ENCODE measurements around the gene CDC16. TPM values are rescaled to one million over a fixed set of nuclear protein-coding genes. Genes with fewer than 3 reads are reported as not detected.
A peak's percentile ranks its signal among the peaks of the same experiment; 100 is the strongest.

CDC16 gene
- total and polyA plus RNA-seq, 7 experiments from 2014 or later: 20.1 to 108 (median 78.3) TPM

- no peak for DNase-seq
- Mint-ChIP-seq H3K4me3 (peak overlapping the region in 4 of 10 donors; percentile 24 to 74 (median 64)), H3K9me3 (peaks cover 0 to 4% (median 0%) of the 10 kb centered on the region in 11 donors), H3K27ac (peak overlapping the region in 8 of 9 donors; percentile 82 to 96 (median 90)), H3K27me3 (peaks cover 0 to 20% (median 0%) of the 10 kb centered on the region in 5 donors), H3K4me1 (peaks cover 49 to 76% (median 65%) of the 10 kb centered on the region in 7 donors), H3K36me3 (peaks cover 0 to 2% (median 0%) of the 10 kb centered on the region in 5 donors)
- H3K27ac ChIP-seq (ENCODE audit: low read depth, low read length): no peak overlapping the region
- ATAC-seq: no peak
- H3K9me3 ChIP-seq (ENCODE audit: control insufficient read depth in 2 of 3, low read length in 3 of 3): no peaks in the 10 kb centered on the region
- ChIA-PET POLR2A (interaction anchor here (0.6 to 3.9 kb wide), 9 partner anchors 11 to 261 kb away, joined by 3 to 29 read pairs (median 6); no protein-coding TSS in a partner anchor), CTCF (interaction anchor here (0.6 to 1.4 kb wide), 5 partner anchors 54 to 187 kb away, joined by 3 read pairs; no protein-coding TSS in a partner anchor)
- H3K27me3 ChIP-seq (ENCODE audit: control insufficient read depth in 2 of 2, insufficient read depth in 2 of 2, low read length in 2 of 2): no peaks in the 10 kb centered on the region
- intact Hi-C loops (cut with micrococcal nuclease): no loop called here
- H3K36me3 ChIP-seq (ENCODE audit: control insufficient read depth in 2 of 3, insufficient read depth in 3 of 3, low read length in 3 of 3): no peaks in the 10 kb centered on the region
- peaks cover 19 to 64% of the 10 kb centered on the region in 2 donors for H3K4me1 ChIP-seq (ENCODE audit: control insufficient read depth in 2 of 2, insufficient read depth in 2 of 2, low read length in 2 of 2)
- no peak overlapping the region for H3K4me3 ChIP-seq (ENCODE audit: low read length)
Observed at GRCh38 chr13:114224201-114224600, 10.5 kb upstream of the CDC16 start.

GRCh38 chr13:114225610-114226009, 9.1 kb upstream of the CDC16 start:
- H3K36me3 Mint-ChIP-seq: peaks cover 0 to 2% (median 0%) of the 10 kb centered on the region in 5 donors
- Histone ChIP-seq H3K4me1 (ENCODE audit: control insufficient read depth in 2 of 2, insufficient read depth in 2 of 2, low read length in 2 of 2) (peaks cover 17 to 50% of the 10 kb centered on the region in 2 donors), H3K36me3 (ENCODE audit: control insufficient read depth in 2 of 3, insufficient read depth in 3 of 3, low read length in 3 of 3) (no peaks in the 10 kb centered on the region), H3K9me3 (ENCODE audit: control insufficient read depth in 2 of 3, low read length in 3 of 3) (no peaks in the 10 kb centered on the region), H3K27ac (ENCODE audit: low read depth, low read length) (peak overlapping the region; percentile 47), H3K27me3 (ENCODE audit: control insufficient read depth in 2 of 2, insufficient read depth in 2 of 2, low read length in 2 of 2) (no peaks in the 10 kb centered on the region), H3K4me3 (ENCODE audit: low read length) (peak overlapping the region; percentile 11)
- POLR2A ChIA-PET: interaction anchor here (0.8 to 1.8 kb wide), 14 partner anchors 30 to 158 kb away, joined by 3 to 17 read pairs (median 5); partner anchors contain the start of gene UPF3A
- peaks cover 45 to 62% (median 51%) of the 10 kb centered on the region in 7 donors for H3K4me1 Mint-ChIP-seq
- ATAC-seq: no peak
- peak overlapping the region in 7 of 10 donors; percentile 48 to 74 (median 59) for H3K4me3 Mint-ChIP-seq
- H3K27ac Mint-ChIP-seq: peak overlapping the region; percentile 13 to 95 (median 90)
- peaks cover 0 to 4% (median 0%) of the 10 kb centered on the region in 11 donors for H3K9me3 Mint-ChIP-seq
- DNase-seq: peak in 6 of 9 donors; percentile 26 to 50 (median 34)
- peaks cover 0 to 31% (median 4%) of the 10 kb centered on the region in 5 donors for H3K27me3 Mint-ChIP-seq
- CTCF ChIA-PET: interaction anchor here (0.5 to 1.9 kb wide), 21 partner anchors 10 to 411 kb away, joined by 3 to 13 read pairs (median 5); no protein-coding TSS in a partner anchor
- intact Hi-C loops (cut with micrococcal nuclease): loop anchor here (1.0 to 5.0 kb wide), 10 partner anchors 77 to 408 kb away; no protein-coding TSS in a partner anchor

- H3K4me3 Mint-ChIP-seq: peak overlapping the region in 9 of 10 donors; percentile 20 to 74 (median 56)
- Histone ChIP-seq H3K4me1 (ENCODE audit: control insufficient read depth in 2 of 2, insufficient read depth in 2 of 2, low read length in 2 of 2) (peaks cover 17 to 47% of the 10 kb centered on the region in 2 donors), H3K27me3 (ENCODE audit: control insufficient read depth in 2 of 2, insufficient read depth in 2 of 2, low read length in 2 of 2) (no peaks in the 10 kb centered on the region), H3K36me3 (ENCODE audit: control insufficient read depth in 2 of 3, insufficient read depth in 3 of 3, low read length in 3 of 3) (no peaks in the 10 kb centered on the region), H3K4me3 (ENCODE audit: low read length) (peak overlapping the region; percentile 11), H3K9me3 (ENCODE audit: control insufficient read depth in 2 of 3, low read length in 3 of 3) (no peaks in the 10 kb centered on the region), H3K27ac (ENCODE audit: low read depth, low read length) (peak overlapping the region; percentile 47)
- H3K36me3 Mint-ChIP-seq: peaks cover 0 to 2% (median 0%) of the 10 kb centered on the region in 5 donors
- H3K27me3 Mint-ChIP-seq: peaks cover 0 to 34% (median 4%) of the 10 kb centered on the region in 5 donors
- peaks cover 44 to 57% (median 50%) of the 10 kb centered on the region in 7 donors for H3K4me1 Mint-ChIP-seq
- ChIA-PET CTCF (interaction anchor here (0.5 to 1.9 kb wide), 23 partner anchors 9 to 412 kb away, joined by 3 to 13 read pairs (median 4); no protein-coding TSS in a partner anchor), POLR2A (interaction anchor here (0.8 to 1.8 kb wide), 14 partner anchors 30 to 158 kb away, joined by 3 to 17 read pairs (median 5); partner anchors contain the start of gene UPF3A)
- ATAC-seq (peak; percentile 40), DNase-seq (peak in 6 of 9 donors; percentile 35 to 51 (median 41))
- intact Hi-C loops (cut with micrococcal nuclease): loop anchor here (1.0 to 5.0 kb wide), 10 partner anchors 78 to 409 kb away; no protein-coding TSS in a partner anchor
- H3K9me3 Mint-ChIP-seq: peaks cover 0 to 4% (median 0%) of the 10 kb centered on the region in 11 donors
- peak overlapping the region; percentile 13 to 95 (median 90) for H3K27ac Mint-ChIP-seq
Observed at GRCh38 chr13:114226088-114226487, 8.6 kb upstream of the CDC16 start.

- Histone ChIP-seq H3K27ac (ENCODE audit: low read depth, low read length) (peak overlapping the region; percentile 47), H3K36me3 (ENCODE audit: control insufficient read depth in 2 of 3, insufficient read depth in 3 of 3, low read length in 3 of 3) (no peaks in the 10 kb centered on the region), H3K4me1 (ENCODE audit: control insufficient read depth in 2 of 2, insufficient read depth in 2 of 2, low read length in 2 of 2) (peaks cover 17 to 40% of the 10 kb centered on the region in 2 donors), H3K9me3 (ENCODE audit: control insufficient read depth in 2 of 3, low read length in 3 of 3) (no peaks in the 10 kb centered on the region), H3K27me3 (ENCODE audit: control insufficient read depth in 2 of 2, insufficient read depth in 2 of 2, low read length in 2 of 2) (no peaks in the 10 kb centered on the region), H3K4me3 (ENCODE audit: low read length) (no peak overlapping the region)
- H3K36me3 Mint-ChIP-seq: peaks cover 0 to 2% (median 0%) of the 10 kb centered on the region in 5 donors
- CTCF ChIA-PET: interaction anchor here (0.7 to 2.1 kb wide), 19 partner anchors 9 to 412 kb away, joined by 3 to 15 read pairs (median 5); no protein-coding TSS in a partner anchor
- POLR2A ChIA-PET: interaction anchor here (0.8 to 1.8 kb wide), 15 partner anchors 54 to 159 kb away, joined by 3 to 17 read pairs (median 4); partner anchors contain the start of gene UPF3A
- H3K4me3 Mint-ChIP-seq: peak overlapping the region; percentile 35 to 74 (median 54)
- peaks cover 0 to 4% (median 0%) of the 10 kb centered on the region in 11 donors for H3K9me3 Mint-ChIP-seq
- peak; percentile 92 for ATAC-seq
- intact Hi-C loops (cut with micrococcal nuclease): loop anchor here (1.0 to 5.0 kb wide), 10 partner anchors 79 to 410 kb away; no protein-coding TSS in a partner anchor
- peak; percentile 67 to 82 (median 73) for DNase-seq
- H3K27ac Mint-ChIP-seq: peak overlapping the region in 8 of 9 donors; percentile 84 to 95 (median 91)
- peaks cover 0 to 34% (median 4%) of the 10 kb centered on the region in 5 donors for H3K27me3 Mint-ChIP-seq
- peaks cover 37 to 50% (median 43%) of the 10 kb centered on the region in 7 donors for H3K4me1 Mint-ChIP-seq
Observed at GRCh38 chr13:114226699-114227323, 7.9 kb upstream of the CDC16 start.

DNA sequence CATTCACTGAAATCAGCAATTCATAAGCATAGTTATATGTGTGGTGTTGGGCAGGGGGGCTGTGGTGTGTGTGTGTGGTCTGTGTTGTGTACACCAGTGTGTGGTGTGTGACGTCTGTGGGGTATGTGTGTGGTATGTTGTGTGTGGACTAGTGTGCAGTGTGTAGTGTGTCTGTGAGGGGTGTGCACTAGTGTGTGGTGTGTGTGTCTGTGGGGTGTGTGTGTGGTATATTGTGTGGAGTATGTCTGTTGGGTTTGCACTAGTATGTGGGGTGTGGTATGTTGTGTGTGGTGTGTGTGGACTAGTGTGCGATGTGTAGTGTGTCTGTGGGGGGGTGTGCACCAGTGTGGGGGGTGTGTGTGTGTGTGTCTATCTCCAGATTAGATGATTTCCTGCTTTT, 7.2 kb upstream of the CDC16 start:
- H3K4me1 Mint-ChIP-seq: peaks cover 31 to 43% (median 39%) of the 10 kb centered on the region in 7 donors
- POLR2A ChIA-PET: interaction anchor here (1.1 to 1.8 kb wide), 3 partner anchors 65 to 117 kb away, joined by 4 to 6 read pairs (median 4); no protein-coding TSS in a partner anchor

More for the DNA sequence above, 7.2 kb upstream of the CDC16 start:
- Mint-ChIP-seq H3K27ac (peak overlapping the region in 5 of 9 donors; percentile 3 to 95 (median 87)), H3K4me3 (peak overlapping the region in 4 of 10 donors; percentile 5 to 74 (median 50)), H3K27me3 (peaks cover 0 to 32% (median 4%) of the 10 kb centered on the region in 5 donors), H3K36me3 (peaks cover 0 to 2% (median 0%) of the 10 kb centered on the region in 5 donors), H3K9me3 (peaks cover 0 to 4% (median 0%) of the 10 kb centered on the region in 11 donors)
- Histone ChIP-seq H3K36me3 (ENCODE audit: control insufficient read depth in 2 of 3, insufficient read depth in 3 of 3, low read length in 3 of 3) (no peaks in the 10 kb centered on the region), H3K27me3 (ENCODE audit: control insufficient read depth in 2 of 2, insufficient read depth in 2 of 2, low read length in 2 of 2) (no peaks in the 10 kb centered on the region), H3K9me3 (ENCODE audit: control insufficient read depth in 2 of 3, low read length in 3 of 3) (no peaks in the 10 kb centered on the region), H3K4me1 (ENCODE audit: control insufficient read depth in 2 of 2, insufficient read depth in 2 of 2, low read length in 2 of 2) (peaks cover 17 to 33% of the 10 kb centered on the region in 2 donors), H3K4me3 (ENCODE audit: low read length) (no peak overlapping the region), H3K27ac (ENCODE audit: low read depth, low read length) (no peak overlapping the region)
- no peak for ATAC-seq
- intact Hi-C loops (cut with micrococcal nuclease): loop anchor here (2.0 to 5.0 kb wide), 3 partner anchors 85 to 180 kb away; no protein-coding TSS in a partner anchor
- CTCF ChIA-PET: interaction anchor here (0.6 to 2.1 kb wide), 3 partner anchors 114 to 486 kb away, joined by 3 to 15 read pairs (median 11); no protein-coding TSS in a partner anchor
- no peak for DNase-seq
